NCI-H748 (cell line): ENCODE results near the gene SYT1.

Source experiments
- DNase-seq: peaks from one replicate; lab custom pipeline; 2025; ENCODE audit not compliant: unreplicated experiment; lab: John Stamatoyannopoulos, UW

SYT1 gene

DNA sequence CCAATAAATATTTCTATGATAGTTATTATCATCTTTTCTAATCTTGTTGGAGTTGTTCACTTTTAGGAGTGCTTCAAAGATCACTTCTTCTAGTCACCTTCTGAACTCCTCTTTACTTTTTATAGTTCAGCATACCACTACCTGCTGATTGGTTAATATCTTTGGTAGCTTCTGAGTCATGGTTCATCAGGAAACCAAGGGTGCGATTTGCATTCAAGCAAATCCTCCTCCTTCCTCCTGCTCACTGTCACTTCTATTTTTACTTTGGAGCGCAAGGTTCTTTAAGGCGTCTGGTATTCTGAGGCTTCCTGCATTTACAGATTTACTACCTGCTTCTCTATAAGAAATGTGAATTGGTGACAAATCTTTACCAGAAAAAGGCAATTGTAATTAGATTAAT is 24.0 kb downstream of the SYT1 start:
- no peak for DNase-seq

- no peak for DNase-seq
Observed at GRCh38 chr12:78891646-78892353, 27.2 kb downstream of the SYT1 start.

DNA sequence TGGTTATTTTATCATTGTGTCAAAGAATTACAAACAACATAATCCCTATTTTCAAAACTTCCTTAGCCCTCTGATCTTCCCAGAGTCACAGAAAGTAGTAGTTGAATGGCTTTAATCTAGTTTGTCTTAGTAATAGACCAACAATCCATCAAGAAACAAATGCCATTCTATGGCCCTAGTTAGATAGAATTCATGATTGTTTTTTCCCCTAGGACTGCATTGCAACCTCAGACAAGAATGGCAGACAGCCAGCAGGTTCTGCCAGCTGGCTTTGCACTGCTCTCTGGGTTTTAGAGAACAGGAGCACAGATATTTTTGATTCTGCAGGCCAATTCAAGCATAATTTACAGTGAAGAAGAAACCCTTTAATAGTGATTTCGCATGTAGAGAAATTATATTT is 33.8 kb downstream of the SYT1 start:
- DNase-seq, result peak; percentile 70

DNA sequence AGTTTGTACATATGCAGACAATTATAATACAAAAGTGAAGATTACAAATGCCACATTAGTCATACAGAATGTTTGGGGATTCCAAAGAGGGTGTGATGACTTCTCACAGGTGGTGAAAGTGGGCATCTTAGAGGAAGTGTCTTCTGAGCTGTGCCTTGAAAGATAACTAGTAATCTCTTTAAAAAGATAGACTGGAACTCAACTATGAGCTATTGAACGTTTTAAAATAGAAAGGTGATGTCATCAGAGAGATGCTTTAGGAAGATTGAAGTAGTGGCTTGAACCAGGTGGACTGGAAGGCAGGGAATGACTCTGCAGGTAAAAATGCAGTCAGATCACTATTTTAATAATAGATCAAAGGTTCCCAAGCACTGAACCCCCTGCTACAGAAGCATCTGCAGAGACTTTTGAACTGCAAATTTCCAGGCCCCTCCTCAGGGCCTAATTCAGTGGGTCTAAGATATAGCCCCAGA is 50.3 kb downstream of the SYT1 start:
- no peak for DNase-seq

GRCh38 chr12:78916845-78917480 is 52.4 kb downstream of the SYT1 start:
- no peak for DNase-seq

DNA sequence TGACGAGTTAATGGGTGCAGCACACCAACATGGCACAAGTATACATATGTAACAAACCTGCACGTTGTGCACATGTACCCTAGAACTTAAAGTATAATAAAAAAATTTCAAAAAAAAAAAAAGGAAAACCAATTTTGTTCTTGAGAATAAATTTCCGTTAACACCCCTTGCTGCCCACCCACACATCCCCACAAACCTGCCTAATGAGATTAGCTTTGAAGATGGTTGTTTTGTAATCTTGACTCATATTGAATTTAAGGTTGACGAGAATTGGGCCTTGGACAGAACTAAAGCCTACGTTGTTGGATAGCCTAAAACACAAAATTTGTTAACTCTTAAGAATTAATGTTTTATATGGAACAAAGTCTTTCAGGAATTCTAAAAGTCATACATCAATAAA is 52.9 kb downstream of the SYT1 start:
- no peak for DNase-seq

GRCh38 chr12:78918268-78918667 is 53.7 kb downstream of the SYT1 start:
- DNase-seq, result no peak

DNA sequence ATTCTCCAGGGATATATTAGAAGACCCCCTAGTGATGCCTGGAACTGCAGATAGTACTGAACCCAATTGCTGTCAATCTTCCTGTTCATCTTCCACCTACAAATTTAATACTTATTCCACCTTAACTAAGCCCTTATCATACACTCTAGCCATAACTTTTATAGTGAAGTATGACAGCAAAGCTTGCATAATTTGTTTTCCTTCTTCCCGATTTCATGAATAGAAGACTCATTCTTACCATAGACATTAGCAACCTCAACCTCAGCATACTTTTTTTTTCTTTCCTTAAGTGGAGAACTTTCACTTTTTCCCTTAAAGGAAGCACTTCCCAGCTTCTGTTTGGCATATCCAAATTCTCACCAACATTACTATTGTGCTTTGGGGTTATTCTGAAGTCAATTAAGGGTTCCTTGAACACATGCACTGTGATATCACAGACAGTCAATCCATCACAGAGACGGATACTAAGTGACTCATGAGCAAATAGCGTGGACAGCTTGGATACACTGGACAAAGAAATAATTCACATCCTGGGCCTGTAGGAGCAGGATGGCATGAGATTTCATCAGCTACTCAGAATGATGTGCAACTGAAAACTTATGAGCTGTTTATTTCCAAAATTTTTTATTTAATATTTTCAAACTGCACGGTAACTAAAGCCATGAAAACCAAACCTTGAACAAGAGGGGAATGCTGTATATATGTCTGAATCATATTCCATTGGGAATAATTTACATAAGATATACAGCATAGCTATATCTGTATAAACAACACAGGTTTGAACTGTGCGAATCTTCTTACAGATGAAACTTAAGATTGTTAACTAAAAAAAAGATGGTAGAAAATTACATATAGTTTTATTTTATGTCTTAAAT is 63.9 kb downstream of the SYT1 start:
- no peak for DNase-seq

- DNase-seq, result no peak
Observed at GRCh38 chr12:78929075-78929418, 64.5 kb downstream of the SYT1 start.

DNA sequence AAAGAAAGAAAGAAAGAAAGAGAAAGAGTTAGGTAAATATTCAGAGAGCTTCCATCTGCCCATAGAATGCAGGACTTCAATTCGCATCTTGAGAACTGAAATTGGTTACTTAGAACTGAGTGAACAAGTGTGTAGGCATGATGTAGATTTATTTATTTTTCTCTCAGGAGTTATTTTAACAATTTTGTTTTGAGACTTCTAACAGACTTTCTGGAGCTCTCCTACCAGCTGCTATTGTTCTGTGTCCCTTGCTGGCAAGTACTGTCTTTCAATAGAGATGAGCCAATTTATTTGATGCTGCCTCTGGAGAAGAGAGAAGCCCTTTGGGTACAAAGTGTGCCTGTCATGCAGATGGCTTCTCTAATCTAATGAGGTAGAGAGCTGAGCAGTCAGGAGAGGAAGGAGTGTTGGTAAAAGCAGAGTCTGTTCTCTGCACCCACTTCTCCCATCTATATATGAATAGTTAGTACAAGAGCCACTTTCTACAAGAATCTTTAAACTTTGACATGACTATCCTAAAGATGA is 67.0 kb downstream of the SYT1 start:
- DNase-seq, result peak; percentile 39

DNA sequence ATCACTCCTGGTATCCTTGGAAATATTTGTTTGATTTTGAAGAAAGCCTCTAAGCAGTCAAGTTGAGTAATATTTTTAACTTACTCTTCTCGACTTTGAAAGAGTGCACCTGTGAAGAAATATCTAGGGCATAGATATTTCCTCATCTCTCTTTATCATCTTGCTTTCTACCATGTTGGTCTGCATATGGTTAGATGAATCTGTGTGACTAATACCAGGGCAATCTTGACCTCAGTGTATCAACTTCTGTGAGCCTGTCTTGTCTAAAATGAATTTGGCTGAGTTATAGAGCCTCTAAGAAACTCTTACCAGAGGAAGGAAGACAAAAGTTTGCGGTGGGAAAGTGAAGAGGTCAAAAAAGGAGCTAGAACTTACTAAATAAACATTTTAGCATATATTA is 68.4 kb downstream of the SYT1 start:
- no peak for DNase-seq

GRCh38 chr12:78938341-78939084 is 73.9 kb downstream of the SYT1 start:
- peak; percentile 97 for DNase-seq

- DNase-seq, result no peak
Observed at GRCh38 chr12:78949532-78949931, 85.0 kb downstream of the SYT1 start.

DNA sequence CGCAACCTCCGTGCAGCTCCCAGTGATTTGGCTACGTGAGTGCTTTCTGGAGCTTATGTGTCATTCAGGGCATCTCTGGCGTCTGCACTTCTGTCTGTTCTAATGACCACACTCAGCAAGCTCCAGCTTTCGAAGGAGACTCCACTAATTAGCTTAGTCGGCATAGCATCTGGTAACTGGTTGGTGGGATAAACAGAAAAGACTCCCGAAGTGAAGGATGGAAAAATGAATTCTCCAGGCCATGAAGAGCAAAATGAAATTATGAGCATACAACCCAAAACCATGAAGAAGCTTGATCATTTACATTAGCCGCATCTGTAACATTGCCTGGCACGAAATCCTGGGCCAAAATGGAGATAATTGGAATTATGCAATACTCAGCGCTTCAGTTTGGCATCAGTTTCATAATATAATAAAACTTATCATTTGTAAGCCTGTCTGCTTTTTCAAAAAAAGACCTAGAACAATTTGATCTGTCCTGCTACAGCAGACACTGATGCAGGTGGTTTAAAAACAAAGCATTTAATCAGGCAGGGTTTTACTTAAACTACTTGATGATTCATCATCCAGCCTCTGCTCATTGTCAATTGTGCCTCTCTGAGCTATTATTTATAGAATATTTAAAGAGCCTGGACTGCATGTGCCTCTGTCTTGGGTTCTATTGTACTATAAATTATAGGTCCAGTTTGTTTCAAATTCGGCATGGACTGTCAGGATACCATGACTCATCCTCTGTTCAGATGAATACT is 87.4 kb downstream of the SYT1 start:
- DNase-seq, result peak; percentile 94

DNA sequence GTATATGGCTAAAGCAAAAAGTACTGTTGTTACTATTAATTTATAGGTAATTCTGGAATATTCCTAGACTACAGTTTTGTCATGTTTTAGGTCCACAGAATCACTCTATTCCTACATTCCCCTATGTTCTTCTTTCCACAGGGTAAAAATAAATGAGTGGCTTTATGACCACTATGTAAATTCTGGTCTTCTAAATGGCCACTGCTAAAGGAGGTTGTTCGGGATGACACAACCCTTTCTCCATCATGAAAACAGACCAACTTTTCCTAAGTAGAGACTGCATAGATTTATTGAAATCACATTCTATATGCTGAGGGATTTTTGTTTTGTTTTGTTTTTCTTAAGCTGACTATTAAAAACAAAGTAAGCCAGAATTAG is 88.0 kb downstream of the SYT1 start:
- no peak for DNase-seq

- no peak for DNase-seq
Observed at GRCh38 chr12:78958941-78959340, 94.4 kb downstream of the SYT1 start.

GRCh38 chr12:78959556-78959955 is 95.0 kb downstream of the SYT1 start:
- DNase-seq, result no peak

- no peak for DNase-seq
Observed at GRCh38 chr12:78961171-78961570, 96.6 kb downstream of the SYT1 start.

DNA sequence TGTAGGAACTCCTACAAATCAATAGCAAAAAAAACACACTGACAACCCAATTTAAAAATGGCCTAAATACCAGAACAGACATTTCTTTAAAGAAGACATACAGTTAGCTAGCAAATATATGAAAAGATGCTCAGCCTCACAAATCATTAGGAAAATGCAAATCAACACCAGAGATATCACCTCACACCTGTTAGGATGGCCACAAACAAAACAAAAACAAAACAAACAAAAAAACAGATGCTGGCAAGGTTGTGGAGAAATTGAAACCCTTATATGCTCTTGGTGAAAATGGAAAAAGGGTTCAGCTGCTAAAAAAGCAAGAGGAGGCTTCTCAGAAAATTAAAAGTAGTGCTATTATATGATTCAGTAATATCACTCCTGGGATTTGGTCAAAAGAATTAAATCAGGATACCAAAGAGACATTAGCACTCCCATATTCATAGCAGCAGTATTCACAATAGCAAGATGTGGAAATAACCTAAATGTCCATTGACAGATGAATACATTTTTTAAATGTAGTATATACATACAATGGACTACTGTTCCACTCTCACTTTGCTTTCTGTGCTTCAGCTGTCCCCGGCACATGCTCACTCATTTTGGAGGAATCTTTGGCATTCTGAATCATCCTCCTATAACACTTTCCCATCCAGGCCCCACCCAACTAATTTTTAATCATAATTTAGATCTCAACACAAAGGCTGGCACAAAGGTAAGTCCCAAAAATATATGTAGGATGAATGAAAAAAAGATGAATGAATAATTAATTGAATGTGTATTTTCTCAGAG is 99.1 kb downstream of the SYT1 start:
- no peak for DNase-seq

DNA sequence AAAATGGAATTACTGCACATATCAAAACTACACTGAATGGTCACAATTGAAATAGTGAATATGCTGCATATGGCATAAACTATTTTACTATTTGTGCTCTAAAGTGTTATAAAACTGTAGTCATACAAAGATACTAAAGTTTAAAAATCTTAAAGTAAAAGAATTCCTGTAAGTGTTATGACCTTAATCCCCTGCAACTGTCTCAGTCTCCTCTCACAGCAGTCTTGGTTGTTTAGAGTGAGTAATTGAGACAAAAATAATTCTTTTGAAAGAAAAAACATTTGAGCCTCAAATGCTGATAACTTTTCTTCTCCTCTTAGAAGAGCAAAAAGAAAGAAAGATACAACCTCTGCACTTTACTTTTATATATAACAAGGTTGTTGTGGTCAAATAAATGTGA is 99.9 kb downstream of the SYT1 start:
- no peak for DNase-seq
